GM19438 (cell line): ENCODE results near the gene PRPF38A.

Source experiments
- ATAC-seq: cut with Tn5 transposase; IDR thresholded peaks from one replicate; pipeline ENCODE4 v1.9.1; 2021; ENCODE audit warnings: low read depth; ENCODE audit not compliant: unreplicated experiment

Gene PRPF38A

GRCh38 chr1:52393174-52393573 lies 11.2 kb upstream of the PRPF38A start:
- ATAC-seq, result no peak

- ATAC-seq, result no peak
Measured at GRCh38 chr1:52399629-52400028, 4.8 kb upstream of the PRPF38A start.

GRCh38 chr1:52400131-52400530 lies 4.3 kb upstream of the PRPF38A start:
- ATAC-seq, result no peak

- ATAC-seq, result no peak
Measured at GRCh38 chr1:52402860-52403240, 1.6 kb upstream of the PRPF38A start.

- peak; percentile 24 for ATAC-seq
Measured at GRCh38 chr1:52403566-52404115, 761 bp upstream of the PRPF38A start.

- ATAC-seq, result no peak
Measured at GRCh38 chr1:52404975-52405338, 555 bp downstream of the PRPF38A start.

- no peak for ATAC-seq
Measured at GRCh38 chr1:52413410-52413989, 9.1 kb downstream of the PRPF38A start.

GRCh38 chr1:52414942-52415341 lies 10.5 kb downstream of the PRPF38A start:
- ATAC-seq, result no peak

- no peak for ATAC-seq
Measured at GRCh38 chr1:52416811-52417210, 12.4 kb downstream of the PRPF38A start.

- ATAC-seq, result no peak
Measured at GRCh38 chr1:52420713-52421112, 16.3 kb downstream of the PRPF38A start.

GRCh38 chr1:52423055-52423454 lies 18.7 kb downstream of the PRPF38A start:
- no peak for ATAC-seq

GRCh38 chr1:52423771-52424170 lies 19.4 kb downstream of the PRPF38A start:
- no peak for ATAC-seq

GRCh38 chr1:52424231-52424636 lies 19.8 kb downstream of the PRPF38A start:
- ATAC-seq, result no peak

- no peak for ATAC-seq
Measured at GRCh38 chr1:52424813-52425212, 20.4 kb downstream of the PRPF38A start.

- ATAC-seq, result no peak
Measured at GRCh38 chr1:52426371-52426770, 22.0 kb downstream of the PRPF38A start.

- no peak for ATAC-seq
Measured at GRCh38 chr1:52427152-52427551, 22.8 kb downstream of the PRPF38A start.

GRCh38 chr1:52432807-52433206 lies 28.4 kb downstream of the PRPF38A start:
- no peak for ATAC-seq

GRCh38 chr1:52435211-52435610 lies 30.8 kb downstream of the PRPF38A start:
- ATAC-seq, result no peak

- ATAC-seq, result no peak
Measured at GRCh38 chr1:52435650-52436049, 31.2 kb downstream of the PRPF38A start.

- no peak for ATAC-seq
Measured at GRCh38 chr1:52436817-52437216, 32.4 kb downstream of the PRPF38A start.

GRCh38 chr1:52439976-52440375 lies 35.6 kb downstream of the PRPF38A start:
- no peak for ATAC-seq

- no peak for ATAC-seq
Measured at GRCh38 chr1:52444463-52444862, 40.1 kb downstream of the PRPF38A start.

GRCh38 chr1:52454127-52454526 lies 49.7 kb downstream of the PRPF38A start:
- ATAC-seq, result no peak
